Type B pancreatic cell (in vitro differentiated cells): ENCODE results near the gene PLEKHA6. TPM values are rescaled to one million over a fixed set of nuclear protein-coding genes. Genes with fewer than 3 reads are reported as not detected.

Source experiments
- DNase-seq: peaks from one replicate; pipeline ENCODE4 v3.0.0; 2021; ENCODE audit warnings: mixed read lengths; ENCODE audit not compliant: unreplicated experiment; ENCODE audit errors: extremely low spot score
- H3K27ac Mint-ChIP-seq: 2 replicates; pipeline ENCODE4 v1.8.0; 2021; ENCODE audit warnings: mild to moderate bottlenecking, mixed read lengths
- H3K27me3 Mint-ChIP-seq: 2 replicates; pipeline ENCODE4 v1.8.0; 2021; ENCODE audit warnings: mixed read lengths
- H3K36me3 Mint-ChIP-seq: 2 replicates; pipeline ENCODE4 v1.8.0; 2021; ENCODE audit warnings: mixed read lengths
- H3K4me1 Mint-ChIP-seq: one replicate; pipeline ENCODE4 v1.8.0; 2021; ENCODE audit warnings: mixed read lengths; ENCODE audit not compliant: unreplicated experiment
- H3K4me3 Mint-ChIP-seq: 2 replicates; pipeline ENCODE4 v1.8.0; 2021; ENCODE audit warnings: mild to moderate bottlenecking, mixed read lengths
- H3K9me3 Mint-ChIP-seq: 2 replicates; pipeline ENCODE4 v1.8.0; 2021; ENCODE audit warnings: mixed read lengths
- CTCF ChIP-seq: fragments of 200-600 bp; sonication (generic); conservative IDR thresholded peaks from 2 replicates; pipeline ENCODE4 v1.5.0; 2021; ENCODE audit warnings: antibody characterized with exemption, mild to moderate bottlenecking
- total RNA-seq: library from RNA; stranded (reverse); gene quantifications from 2 replicates; pipeline ENCODE4 v1.2.1, GENCODE V29; 2021; ENCODE audit warnings: low replicate concordance

Gene PLEKHA6
- total RNA-seq, 1 donor from 2014 or later = 37.8 TPM

- Mint-ChIP-seq H3K4me1 (peaks cover 53% of the 10 kb centered on the region), H3K9me3 (no peaks in the 10 kb centered on the region), H3K36me3 (peaks cover 4% of the 10 kb centered on the region), H3K4me3 (no peak overlapping the region), H3K27me3 (no peaks in the 10 kb centered on the region), H3K27ac (no peak overlapping the region)
- TF ChIP-seq CTCF = no peak
- DNase-seq = no peak
Measured at GRCh38 chr1:204294357-204294756, 65.4 kb downstream of the PLEKHA6 start.

GRCh38 chr1:204293605-204294337, 66.0 kb downstream of the PLEKHA6 start:
- H3K36me3 Mint-ChIP-seq = peaks cover 4% of the 10 kb centered on the region
- DNase-seq = no peak
- no peaks in the 10 kb centered on the region for H3K27me3 Mint-ChIP-seq
- H3K9me3 Mint-ChIP-seq = no peaks in the 10 kb centered on the region
- TF ChIP-seq CTCF = no peak
- H3K27ac Mint-ChIP-seq = no peak overlapping the region
- peaks cover 52% of the 10 kb centered on the region for H3K4me1 Mint-ChIP-seq
- no peak overlapping the region for H3K4me3 Mint-ChIP-seq

- peak overlapping the region; percentile 32 for H3K27ac Mint-ChIP-seq
- TF ChIP-seq CTCF = no peak
- no peak overlapping the region for H3K4me3 Mint-ChIP-seq
- peaks cover 4% of the 10 kb centered on the region for H3K36me3 Mint-ChIP-seq
- H3K4me1 Mint-ChIP-seq = peaks cover 63% of the 10 kb centered on the region
- no peaks in the 10 kb centered on the region for H3K27me3 Mint-ChIP-seq
- H3K9me3 Mint-ChIP-seq = no peaks in the 10 kb centered on the region
- DNase-seq = no peak
Measured at GRCh38 chr1:204292740-204293139, 67.0 kb downstream of the PLEKHA6 start.

GRCh38 chr1:204289280-204289679, 70.4 kb downstream of the PLEKHA6 start:
- DNase-seq = no peak
- Mint-ChIP-seq H3K36me3 (peaks cover 4% of the 10 kb centered on the region), H3K27ac (no peak overlapping the region), H3K4me3 (no peak overlapping the region), H3K9me3 (no peaks in the 10 kb centered on the region), H3K27me3 (no peaks in the 10 kb centered on the region), H3K4me1 (peaks cover 67% of the 10 kb centered on the region)
- TF ChIP-seq CTCF = no peak

- Mint-ChIP-seq H3K27me3 (no peaks in the 10 kb centered on the region), H3K36me3 (peaks cover 4% of the 10 kb centered on the region), H3K27ac (peak overlapping the region; percentile 84), H3K4me3 (peak overlapping the region; percentile 80), H3K4me1 (peaks cover 66% of the 10 kb centered on the region), H3K9me3 (no peaks in the 10 kb centered on the region)
- no peak for TF ChIP-seq CTCF
- no peak for DNase-seq
Measured at GRCh38 chr1:204288021-204288588, 71.6 kb downstream of the PLEKHA6 start.
